Activated CD8-positive, alpha-beta memory T cell treated with anti-CD3 and anti-CD28 coated beads for 1 hour (primary cell): ENCODE measurements around the gene ADRA2B.
A peak's percentile ranks its signal among the peaks of the same experiment; 100 is the strongest.

Experiments used
- DNase-seq, 2 donors: peaks; one replicate each; pipeline ENCODE4 v3.0.0-alpha.2; 2020; ENCODE audit warnings: low read depth in 1 of 2; ENCODE audit errors: extremely low read depth in 1 of 2

The ADRA2B gene

GRCh38 chr2:96119389-96119751 lies 3.0 kb upstream of the ADRA2B start:
- no peak for DNase-seq

GRCh38 chr2:96118698-96119388 lies 2.5 kb upstream of the ADRA2B start:
- DNase-seq: no peak

GRCh38 chr2:96117701-96118588 lies 1.6 kb upstream of the ADRA2B start:
- no peak for DNase-seq

- peak in 1 of 2 donors; percentile 54 for DNase-seq
These were observed 635 bp upstream of the ADRA2B start for GRCh38 chr2:96116879-96117533.

GRCh38 chr2:96115631-96116423 lies 544 bp downstream of the ADRA2B start:
- DNase-seq: no peak

- DNase-seq: no peak
These were observed 1.3 kb downstream of the ADRA2B start for GRCh38 chr2:96114903-96115581.

GRCh38 chr2:96114546-96114902 lies 1.8 kb downstream of the ADRA2B start:
- no peak for DNase-seq

- DNase-seq: no peak
These were observed 2.4 kb downstream of the ADRA2B start for GRCh38 chr2:96113951-96114350.

GRCh38 chr2:96113367-96113677 lies 3.0 kb downstream of the ADRA2B start:
- no peak for DNase-seq

GRCh38 chr2:96112501-96113366 lies 3.6 kb downstream of the ADRA2B start:
- DNase-seq: no peak

GRCh38 chr2:96111823-96112500 lies 4.4 kb downstream of the ADRA2B start:
- no peak for DNase-seq

GRCh38 chr2:96111257-96111640 lies 5.1 kb downstream of the ADRA2B start:
- no peak for DNase-seq

- DNase-seq: no peak
These were observed 5.6 kb downstream of the ADRA2B start for GRCh38 chr2:96110621-96111256.

GRCh38 chr2:96109931-96110511 lies 6.3 kb downstream of the ADRA2B start:
- DNase-seq: no peak

- no peak for DNase-seq
These were observed 7.0 kb downstream of the ADRA2B start for GRCh38 chr2:96109361-96109680.

GRCh38 chr2:96108541-96109360 lies 7.6 kb downstream of the ADRA2B start:
- DNase-seq: no peak

- DNase-seq: no peak
These were observed 8.2 kb downstream of the ADRA2B start for GRCh38 chr2:96108151-96108540.

- no peak for DNase-seq
These were observed 8.7 kb downstream of the ADRA2B start for GRCh38 chr2:96107708-96108065.
